GM12878 (cell line): ENCODE results near the gene MGST3. TPM values are rescaled to one million over a fixed set of nuclear protein-coding genes. Genes with fewer than 3 reads are reported as not detected.

Source experiments
- ATAC-seq: fragments of 200-7000 bp; cut with Tn5 transposase; 3 replicates; pipeline ENCODE4 v1.9.1; 2020; ENCODE audit warnings: mild to moderate bottlenecking, moderate library complexity
- BruUV-seq: library from RNA; stranded (reverse); fragments of 400-500 nt; replicated peaks from 2 replicates; lab custom pipeline; 2021; lab: Mats Ljungman, UMichigan
- CTCF ChIA-PET: fragments of 300-600 bp; sonication (Branson Sonifier 250); formaldehyde crosslinking; extraction: SDS; loops from one replicate; lab custom pipeline; 2021; ENCODE audit warnings: inconsistent platforms; lab: Yijun Ruan, JAX
- POLR2A ChIA-PET: fragments of 350-600 bp; formaldehyde crosslinking; extraction: SDS; loops from one replicate; lab custom pipeline; 2021; ENCODE audit warnings: inconsistent platforms; lab: Charles Lee
- RAD21 ChIA-PET: fragments of 300-600 bp; sonication (Branson Sonifier 250); formaldehyde crosslinking; loops from one replicate; lab custom pipeline; 2023; ENCODE audit warnings: antibody characterized with exemption; ENCODE audit not compliant: unreplicated experiment; lab: Charles Lee
- SMC1A ChIA-PET: fragments of 300-600 bp; sonication (Branson Sonifier 250); formaldehyde crosslinking; loops from one replicate; lab custom pipeline; 2023; ENCODE audit not compliant: unreplicated experiment, uncharacterized antibody; lab: Charles Lee
- DNase-seq: peaks from one replicate; pipeline ENCODE4 v3.0.0-alpha.2; 2011; ENCODE audit warnings: low read depth, low spot score
- FAIRE-seq: peaks from 3 replicates; lab custom pipeline; 2011; peaks lifted over from hg19 to GRCh38; lab: Jason Lieb, UNC
- H2AFZ ChIP-seq: 2 replicates; pipeline ENCODE4 v1.6.0; 2011; ENCODE audit warnings: low read depth, low read length, control low read depth; ENCODE audit not compliant: control insufficient read depth
- H3K27ac ChIP-seq: 2 replicates; pipeline ENCODE4 v1.5.1; 2011; ENCODE audit warnings: control low read depth; ENCODE audit not compliant: control insufficient read depth, insufficient read depth
- H3K27me3 ChIP-seq, 2 experiments: replicated peaks in 1 of 2; 2 replicates each; pipeline versions ENCODE4 v1.6.0 to v1.6.1; 2011; ENCODE audit warnings: low read length in 1 of 2; ENCODE audit not compliant: control insufficient read depth in 2 of 2, insufficient read depth in 2 of 2
- H3K36me3 ChIP-seq, 2 experiments: 2 replicates each; pipeline ENCODE4 v1.5.1; 2011; ENCODE audit warnings: low read length in 1 of 2; ENCODE audit not compliant: control insufficient read depth in 2 of 2, insufficient read depth in 2 of 2
- H3K4me1 ChIP-seq: 2 replicates; pipeline ENCODE4 v1.6.1; 2011; ENCODE audit warnings: mild to moderate bottlenecking, low read length, moderate library complexity, mixed read lengths; ENCODE audit not compliant: control insufficient read depth, insufficient read depth
- H3K4me2 ChIP-seq: 2 replicates; pipeline ENCODE4 v1.6.0; 2011; ENCODE audit warnings: control low read depth; ENCODE audit not compliant: control insufficient read depth, insufficient read depth
- H3K4me3 ChIP-seq: fragments of 200-600 bp; sonication (generic); 2 replicates; pipeline ENCODE4 v1.5.1; 2016
- H3K79me2 ChIP-seq: 2 replicates; pipeline ENCODE4 v1.6.0; 2011; ENCODE audit warnings: low read length; ENCODE audit not compliant: control insufficient read depth, insufficient read depth
- H3K9ac ChIP-seq: 2 replicates; pipeline ENCODE4 v1.8.0; 2011; ENCODE audit warnings: low read length, control low read depth, mixed read lengths; ENCODE audit not compliant: control insufficient read depth, insufficient read depth
- H3K9me3 ChIP-seq: replicated peaks from 3 replicates; pipeline ENCODE4 v1.5.1; 2011; ENCODE audit warnings: mild to moderate bottlenecking, low read length; ENCODE audit not compliant: control insufficient read depth, insufficient read depth
- H4K20me1 ChIP-seq: 2 replicates; pipeline ENCODE4 v1.6.0; 2011; ENCODE audit not compliant: control insufficient read depth, insufficient read depth
- BHLHE40 ChIP-seq, 2 experiments: fragments of 450-650 bp in 1 of 2; IDR thresholded peaks; 2 replicates each; pipeline ENCODE4 v1.6.1; 2011 to 2017; ENCODE audit warnings: low read depth in 2 of 2, borderline replicate concordance in 1 of 2, improper control_type of control experiment in 1 of 2, low read length in 1 of 2, mild to moderate bottlenecking in 1 of 2
- CBX3 ChIP-seq: fragments of 200-600 bp; sonication (generic); IDR thresholded peaks from 2 replicates; pipeline ENCODE4 v1.6.1; 2016; ENCODE audit warnings: low read depth, borderline replicate concordance
- CEBPB ChIP-seq, 2 experiments: fragments of 150-350 bp in 1 of 2; IDR thresholded peaks; 2 replicates each; pipeline ENCODE4 v1.6.1; 2012 to 2014; ENCODE audit warnings: low read depth in 2 of 2, low read length in 2 of 2, borderline replicate concordance in 1 of 2, inconsistent platforms in 1 of 2
- CHD2 ChIP-seq: IDR thresholded peaks from 2 replicates; pipeline ENCODE4 v1.6.1; 2011; ENCODE audit warnings: low read depth, low read length, improper control_type of control experiment, borderline replicate concordance
- CREM ChIP-seq: IDR thresholded peaks from 2 replicates; pipeline ENCODE4 v1.6.1; 2014; ENCODE audit warnings: antibody characterized with exemption, low read depth
- HDAC2 ChIP-seq: fragments of 200-600 bp; sonication (generic); IDR thresholded peaks from 2 replicates; pipeline ENCODE4 v1.6.1; 2017
- IKZF2 ChIP-seq, 2 experiments: fragments of 450-650 bp; IDR thresholded peaks; 2 replicates each; pipeline ENCODE4 v1.6.1; 2017; ENCODE audit warnings: mild to moderate bottlenecking in 2 of 2, moderate library complexity in 2 of 2
- LARP7 ChIP-seq: fragments of 450-650 bp; IDR thresholded peaks from 2 replicates; pipeline ENCODE4 v1.6.1; 2017; ENCODE audit warnings: mild to moderate bottlenecking
- POLR2A ChIP-seq: IDR thresholded peaks from 2 replicates; pipeline ENCODE4 v1.6.1; 2011; ENCODE audit warnings: low read depth, mild to moderate bottlenecking, low read length
- SMC3 ChIP-seq: IDR thresholded peaks from 2 replicates; pipeline ENCODE4 v1.6.1; 2011; ENCODE audit warnings: low read length, improper control_type of control experiment, borderline replicate concordance
- TBL1XR1 ChIP-seq: IDR thresholded peaks from 2 replicates; pipeline ENCODE4 v1.6.1; 2012; ENCODE audit warnings: low read depth, low read length, improper control_type of control experiment
- ZNF622 ChIP-seq: fragments of 450-650 bp; IDR thresholded peaks from 2 replicates; pipeline ENCODE4 v1.6.1; 2017; ENCODE audit warnings: mild to moderate bottlenecking, inconsistent platforms
- WGBS: methylation state at CpG from one replicate; pipeline ENCODE4 v1.1.6; 2016; ENCODE audit warnings: low lambda C conversion rate; ENCODE audit not compliant: insufficient replicate concordance, insufficient coverage; ENCODE audit errors: missing lambda C conversion rate; 5-methylcytosine and 5-hydroxymethylcytosine counted together
- in situ Hi-C: fragments of 300-500 bp; cut with MboI; formaldehyde crosslinking; loops from 9 replicates; pipeline ENCODE4 v1.14.3; 2018; ENCODE audit warnings: mixed read lengths
- intact Hi-C: fragments of 100-400 bp; cut with micrococcal nuclease; formaldehyde crosslinking; loops from one replicate; pipeline ENCODE4 v1.14.2; 2022; ENCODE audit not compliant: unreplicated experiment
- polyA plus RNA-seq, 11 experiments: library from polyadenylated mRNA; depleted of rRNA in 4 of 11; unstranded in 6 of 11; stranded (reverse) in 5 of 11; fragments of >200 nt; fragmentation: Nextera tagmentation in 4 of 11; fragmentation: Illumina TruSeq in 1 of 11; extraction: Ambion mirVana in 4 of 11; extraction: Trizol in 1 of 11; gene quantifications; 1 replicate in 1 of 11; 2 replicates in 10 of 11; pipeline versions ENCODE4 v1.2.1 to v1.2.3, GENCODE V29; 2011 to 2016; ENCODE audit warnings: inconsistent platforms in 2 of 11, missing spikeins in 2 of 11, low read depth in 1 of 11
- total RNA-seq, 4 experiments: library from RNA; depleted of rRNA in 3 of 4; stranded (reverse); fragments of >200 nt in 3 of 4; fragmentation: Illumina TruSeq in 1 of 4; extraction: Trizol in 1 of 4; gene quantifications; 2 replicates each; pipeline versions ENCODE4 v1.2.1 to v1.2.3, GENCODE V29; 2013 to 2021
- TF ChIP-seq, protein P1 (sequence below): fragments of 450-650 bp; formaldehyde crosslinking; IDR thresholded peaks from 2 replicates; pipeline ENCODE4 v1.4.0; 2020; ENCODE audit warnings: mild to moderate bottlenecking, moderate library complexity
- TF ChIP-seq, protein P2 (sequence below): fragments of 450-650 bp; IDR thresholded peaks from 2 replicates; pipeline ENCODE4 v1.6.1; 2017; ENCODE audit warnings: mild to moderate bottlenecking, moderate library complexity

The MGST3 gene
- total and polyA plus RNA-seq, 10 of the 15 experiments (the other 5 are each of a cell fraction or from before 2014, with no cell fraction given): 37.3 to 145 (median 68.8) TPM

DNA sequence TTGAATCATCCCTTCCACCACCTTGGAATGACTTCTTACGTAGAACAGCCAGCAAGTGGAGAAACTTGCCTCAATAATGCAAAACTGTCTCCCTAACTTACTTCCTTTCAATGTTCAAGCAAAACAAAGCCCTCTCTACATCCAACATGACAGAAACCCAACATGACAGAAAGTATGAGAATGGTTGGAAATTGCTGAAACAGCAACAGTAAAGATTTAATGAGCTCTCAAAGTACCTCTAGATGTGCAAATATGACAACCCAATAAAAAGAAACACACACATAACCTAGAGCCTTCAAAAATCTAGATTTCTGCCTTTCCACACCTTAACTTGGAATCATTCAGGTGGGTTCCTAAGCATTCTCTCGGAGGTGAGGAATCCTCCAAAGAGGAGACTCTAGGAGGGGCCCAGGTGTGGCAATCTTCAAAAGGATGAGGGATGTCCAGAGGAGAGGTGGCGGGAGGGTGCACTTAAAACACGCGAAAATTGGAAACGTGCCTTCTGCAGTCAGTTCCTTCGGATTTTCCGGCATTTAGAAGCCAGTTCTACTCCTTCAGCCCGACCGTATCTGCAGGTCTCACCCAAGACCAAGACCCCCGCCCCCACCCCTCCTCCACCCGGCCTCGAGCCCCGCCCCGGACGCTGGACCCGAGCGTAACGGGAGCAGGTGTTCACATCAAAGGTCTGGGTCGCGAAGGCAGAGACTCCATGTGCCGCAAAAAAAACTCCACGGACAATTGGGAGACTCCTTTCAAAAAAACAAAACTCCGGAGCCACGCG is 996 bp upstream of the MGST3 start:
- Histone ChIP-seq H3K4me2 (peak overlapping the region; percentile 94), H3K4me1 (peaks cover 18% of the 10 kb centered on the region), H2AFZ (peak overlapping the region; percentile 99), H3K4me3 (peak overlapping the region; percentile 87), H3K36me3 (no peaks in the 10 kb centered on the region), H3K27ac (peak overlapping the region; percentile 92), H4K20me1 (no peaks in the 10 kb centered on the region), H3K27me3 (no peaks in the 10 kb centered on the region), H3K9me3 (no peaks in the 10 kb centered on the region), H3K9ac (peak overlapping the region; percentile 72), H3K79me2 (peaks cover 6% of the 10 kb centered on the region)
- ChIA-PET CTCF (interaction anchor here (1.1 to 1.7 kb wide), 3 partner anchors 28 to 68 kb away, joined by 4 to 8 read pairs (median 4); partner anchors contain the start of gene ALDH9A1), POLR2A (interaction anchor here (0.6 to 1.6 kb wide), 5 partner anchors 32 to 285 kb away, joined by 3 to 9 read pairs (median 5); partner anchors contain the start of gene ALDH9A1), RAD21 (interaction anchor here (0.6 to 2.3 kb wide), 2 partner anchors 32 to 68 kb away, joined by 5 to 8 read pairs; partner anchors contain the start of gene ALDH9A1), SMC1A (interaction anchor here (0.9 to 1.6 kb wide), 4 partner anchors 15 to 56 kb away, joined by 3 to 5 read pairs (median 4); no protein-coding TSS in a partner anchor)
- in situ Hi-C loops (no loop called here), intact Hi-C loops (loop anchor here (5.0 kb wide), 1 partner anchor 67 kb away; the partner anchor contains the start of gene ALDH9A1)
- no peak for ATAC-seq
- no peak for DNase-seq
- no peak for FAIRE-seq
- WGBS: 9% methylated on average over 26 of the region's 26 CpGs
- BruUV-seq: TSS peak; percentile 76
- TF ChIP-seq IKZF2 (IDR thresholded peaks at IDR 0.05) (no peak), TBL1XR1 (no peak), CHD2 (no peak), LARP7 (no peak), POLR2A (no peak), CBX3 (no peak), ZNF622 (no peak), SMC3 (no peak), HDAC2 (no peak), CEBPB (IDR thresholded peaks at IDR 0.05; ENCODE audit: borderline replicate concordance in 1 of 2, low read depth in 2 of 2, low read length in 2 of 2) (no peak), CREM (no peak), BHLHE40 (IDR thresholded peaks at IDR 0.05; ENCODE audit: borderline replicate concordance in 1 of 2, low read depth in 2 of 2, low read length in 1 of 2) (no peak)
- TF ChIP-seq, protein P1, sequence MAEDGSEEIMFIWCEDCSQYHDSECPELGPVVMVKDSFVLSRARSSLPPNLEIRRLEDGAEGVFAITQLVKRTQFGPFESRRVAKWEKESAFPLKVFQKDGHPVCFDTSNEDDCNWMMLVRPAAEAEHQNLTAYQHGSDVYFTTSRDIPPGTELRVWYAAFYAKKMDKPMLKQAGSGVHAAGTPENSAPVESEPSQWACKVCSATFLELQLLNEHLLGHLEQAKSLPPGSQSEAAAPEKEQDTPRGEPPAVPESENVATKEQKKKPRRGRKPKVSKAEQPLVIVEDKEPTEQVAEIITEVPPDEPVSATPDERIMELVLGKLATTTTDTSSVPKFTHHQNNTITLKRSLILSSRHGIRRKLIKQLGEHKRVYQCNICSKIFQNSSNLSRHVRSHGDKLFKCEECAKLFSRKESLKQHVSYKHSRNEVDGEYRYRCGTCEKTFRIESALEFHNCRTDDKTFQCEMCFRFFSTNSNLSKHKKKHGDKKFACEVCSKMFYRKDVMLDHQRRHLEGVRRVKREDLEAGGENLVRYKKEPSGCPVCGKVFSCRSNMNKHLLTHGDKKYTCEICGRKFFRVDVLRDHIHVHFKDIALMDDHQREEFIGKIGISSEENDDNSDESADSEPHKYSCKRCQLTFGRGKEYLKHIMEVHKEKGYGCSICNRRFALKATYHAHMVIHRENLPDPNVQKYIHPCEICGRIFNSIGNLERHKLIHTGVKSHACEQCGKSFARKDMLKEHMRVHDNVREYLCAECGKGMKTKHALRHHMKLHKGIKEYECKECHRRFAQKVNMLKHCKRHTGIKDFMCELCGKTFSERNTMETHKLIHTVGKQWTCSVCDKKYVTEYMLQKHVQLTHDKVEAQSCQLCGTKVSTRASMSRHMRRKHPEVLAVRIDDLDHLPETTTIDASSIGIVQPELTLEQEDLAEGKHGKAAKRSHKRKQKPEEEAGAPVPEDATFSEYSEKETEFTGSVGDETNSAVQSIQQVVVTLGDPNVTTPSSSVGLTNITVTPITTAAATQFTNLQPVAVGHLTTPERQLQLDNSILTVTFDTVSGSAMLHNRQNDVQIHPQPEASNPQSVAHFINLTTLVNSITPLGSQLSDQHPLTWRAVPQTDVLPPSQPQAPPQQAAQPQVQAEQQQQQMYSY (CRISPR knock-in tag): no peak
- TF ChIP-seq, protein P2, sequence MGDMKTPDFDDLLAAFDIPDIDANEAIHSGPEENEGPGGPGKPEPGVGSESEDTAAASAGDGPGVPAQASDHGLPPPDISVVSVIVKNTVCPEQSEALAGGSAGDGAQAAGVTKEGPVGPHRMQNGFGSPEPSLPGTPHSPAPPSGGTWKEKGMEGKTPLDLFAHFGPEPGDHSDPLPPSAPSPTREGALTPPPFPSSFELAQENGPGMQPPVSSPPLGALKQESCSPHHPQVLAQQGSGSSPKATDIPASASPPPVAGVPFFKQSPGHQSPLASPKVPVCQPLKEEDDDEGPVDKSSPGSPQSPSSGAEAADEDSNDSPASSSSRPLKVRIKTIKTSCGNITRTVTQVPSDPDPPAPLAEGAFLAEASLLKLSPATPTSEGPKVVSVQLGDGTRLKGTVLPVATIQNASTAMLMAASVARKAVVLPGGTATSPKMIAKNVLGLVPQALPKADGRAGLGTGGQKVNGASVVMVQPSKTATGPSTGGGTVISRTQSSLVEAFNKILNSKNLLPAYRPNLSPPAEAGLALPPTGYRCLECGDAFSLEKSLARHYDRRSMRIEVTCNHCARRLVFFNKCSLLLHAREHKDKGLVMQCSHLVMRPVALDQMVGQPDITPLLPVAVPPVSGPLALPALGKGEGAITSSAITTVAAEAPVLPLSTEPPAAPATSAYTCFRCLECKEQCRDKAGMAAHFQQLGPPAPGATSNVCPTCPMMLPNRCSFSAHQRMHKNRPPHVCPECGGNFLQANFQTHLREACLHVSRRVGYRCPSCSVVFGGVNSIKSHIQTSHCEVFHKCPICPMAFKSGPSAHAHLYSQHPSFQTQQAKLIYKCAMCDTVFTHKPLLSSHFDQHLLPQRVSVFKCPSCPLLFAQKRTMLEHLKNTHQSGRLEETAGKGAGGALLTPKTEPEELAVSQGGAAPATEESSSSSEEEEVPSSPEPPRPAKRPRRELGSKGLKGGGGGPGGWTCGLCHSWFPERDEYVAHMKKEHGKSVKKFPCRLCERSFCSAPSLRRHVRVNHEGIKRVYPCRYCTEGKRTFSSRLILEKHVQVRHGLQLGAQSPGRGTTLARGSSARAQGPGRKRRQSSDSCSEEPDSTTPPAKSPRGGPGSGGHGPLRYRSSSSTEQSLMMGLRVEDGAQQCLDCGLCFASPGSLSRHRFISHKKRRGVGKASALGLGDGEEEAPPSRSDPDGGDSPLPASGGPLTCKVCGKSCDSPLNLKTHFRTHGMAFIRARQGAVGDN: no peak
